Esophagus muscularis mucosa (tissue), 3 donors: ENCODE results near the gene PRDM15.

Experiments used
- CTCF ChIP-seq, 3 experiments: fragments of 200-600 bp in 2 of 3; fragments of 450-650 bp in 1 of 3; sonication (generic) in 2 of 3; IDR thresholded peaks; one replicate each; pipeline ENCODE4 v1.5.1; 2017 to 2019; ENCODE audit warnings: antibody characterized with exemption in 3 of 3, mild to moderate bottlenecking in 2 of 3, moderate library complexity in 1 of 3
- POLR2A ChIP-seq: fragments of 450-650 bp; IDR thresholded peaks from one replicate; pipeline ENCODE4 v1.6.1; 2017; ENCODE audit warnings: antibody characterized with exemption, moderate library complexity, mild to moderate bottlenecking, low read depth
- POLR2AphosphoS5 ChIP-seq, 2 donors: sonication (generic); formaldehyde crosslinking; IDR thresholded peaks; one replicate each; pipeline ENCODE4 v1.6.1; 2017; ENCODE audit warnings: antibody characterized with exemption in 2 of 2

GRCh38 chr21:41834926-41835663 lies 44.0 kb downstream of the PRDM15 start:
- TF ChIP-seq POLR2A: no peak
- TF ChIP-seq CTCF (IDR thresholded peaks at IDR 0.05): no peak
- TF ChIP-seq POLR2AphosphoS5 (IDR thresholded peaks at IDR 0.05): no peak
